GM12878 (cell line): ENCODE data around the gene TMEM138. TPM values are rescaled to one million over a fixed set of nuclear protein-coding genes. Genes with fewer than 3 reads are reported as not detected.

Experiments
- ATAC-seq: fragments of 200-7000 bp; cut with Tn5 transposase; 3 replicates; pipeline ENCODE4 v1.9.1; 2020; ENCODE audit warnings: mild to moderate bottlenecking, moderate library complexity
- BruUV-seq: library from RNA; stranded (reverse); fragments of 400-500 nt; replicated peaks from 2 replicates; lab custom pipeline; 2021; lab: Mats Ljungman, UMichigan
- CTCF ChIA-PET: fragments of 300-600 bp; sonication (Branson Sonifier 250); formaldehyde crosslinking; extraction: SDS; loops from one replicate; lab custom pipeline; 2021; ENCODE audit warnings: inconsistent platforms; lab: Yijun Ruan, JAX
- POLR2A ChIA-PET: fragments of 350-600 bp; formaldehyde crosslinking; extraction: SDS; loops from one replicate; lab custom pipeline; 2021; ENCODE audit warnings: inconsistent platforms; lab: Charles Lee
- RAD21 ChIA-PET: fragments of 300-600 bp; sonication (Branson Sonifier 250); formaldehyde crosslinking; loops from one replicate; lab custom pipeline; 2023; ENCODE audit warnings: antibody characterized with exemption; ENCODE audit not compliant: unreplicated experiment; lab: Charles Lee
- SMC1A ChIA-PET: fragments of 300-600 bp; sonication (Branson Sonifier 250); formaldehyde crosslinking; loops from one replicate; lab custom pipeline; 2023; ENCODE audit not compliant: unreplicated experiment, uncharacterized antibody; lab: Charles Lee
- DNase-seq: peaks from one replicate; pipeline ENCODE4 v3.0.0-alpha.2; 2011; ENCODE audit warnings: low read depth, low spot score
- FAIRE-seq: peaks from 3 replicates; lab custom pipeline; 2011; peaks lifted over from hg19 to GRCh38; lab: Jason Lieb, UNC
- H2AFZ ChIP-seq: 2 replicates; pipeline ENCODE4 v1.6.0; 2011; ENCODE audit warnings: low read depth, low read length, control low read depth; ENCODE audit not compliant: control insufficient read depth
- H3K27ac ChIP-seq: 2 replicates; pipeline ENCODE4 v1.5.1; 2011; ENCODE audit warnings: control low read depth; ENCODE audit not compliant: control insufficient read depth, insufficient read depth
- H3K27me3 ChIP-seq, 2 experiments: replicated peaks in 1 of 2; 2 replicates each; pipeline versions ENCODE4 v1.6.0 to v1.6.1; 2011; ENCODE audit warnings: low read length in 1 of 2; ENCODE audit not compliant: control insufficient read depth in 2 of 2, insufficient read depth in 2 of 2
- H3K36me3 ChIP-seq, 2 experiments: 2 replicates each; pipeline ENCODE4 v1.5.1; 2011; ENCODE audit warnings: low read length in 1 of 2; ENCODE audit not compliant: control insufficient read depth in 2 of 2, insufficient read depth in 2 of 2
- H3K4me1 ChIP-seq: 2 replicates; pipeline ENCODE4 v1.6.1; 2011; ENCODE audit warnings: mild to moderate bottlenecking, low read length, moderate library complexity, mixed read lengths; ENCODE audit not compliant: control insufficient read depth, insufficient read depth
- H3K4me2 ChIP-seq: 2 replicates; pipeline ENCODE4 v1.6.0; 2011; ENCODE audit warnings: control low read depth; ENCODE audit not compliant: control insufficient read depth, insufficient read depth
- H3K4me3 ChIP-seq: fragments of 200-600 bp; sonication (generic); 2 replicates; pipeline ENCODE4 v1.5.1; 2016
- H3K79me2 ChIP-seq: 2 replicates; pipeline ENCODE4 v1.6.0; 2011; ENCODE audit warnings: low read length; ENCODE audit not compliant: control insufficient read depth, insufficient read depth
- H3K9ac ChIP-seq: 2 replicates; pipeline ENCODE4 v1.8.0; 2011; ENCODE audit warnings: low read length, control low read depth, mixed read lengths; ENCODE audit not compliant: control insufficient read depth, insufficient read depth
- H3K9me3 ChIP-seq: replicated peaks from 3 replicates; pipeline ENCODE4 v1.5.1; 2011; ENCODE audit warnings: mild to moderate bottlenecking, low read length; ENCODE audit not compliant: control insufficient read depth, insufficient read depth
- H4K20me1 ChIP-seq: 2 replicates; pipeline ENCODE4 v1.6.0; 2011; ENCODE audit not compliant: control insufficient read depth, insufficient read depth
- CEBPB ChIP-seq, 2 experiments: fragments of 150-350 bp in 1 of 2; IDR thresholded peaks; 2 replicates each; pipeline ENCODE4 v1.6.1; 2012 to 2014; ENCODE audit warnings: low read depth in 2 of 2, low read length in 2 of 2, borderline replicate concordance in 1 of 2, inconsistent platforms in 1 of 2
- CREB1 ChIP-seq: IDR thresholded peaks from 2 replicates; pipeline ENCODE4 v1.6.1; 2012; ENCODE audit warnings: low read depth, mild to moderate bottlenecking, inconsistent platforms
- NFIC ChIP-seq: IDR thresholded peaks from 2 replicates; pipeline ENCODE4 v1.6.1; 2012; ENCODE audit warnings: low read depth, mild to moderate bottlenecking, inconsistent platforms, low read length, moderate library complexity
- NR2C2 ChIP-seq: IDR thresholded peaks from 2 replicates; pipeline ENCODE4 v1.6.1; 2011; ENCODE audit warnings: borderline replicate concordance, low read depth; ENCODE audit not compliant: control insufficient read depth, insufficient read length
- PAX8 ChIP-seq: fragments of 450-650 bp; IDR thresholded peaks from 2 replicates; pipeline ENCODE4 v1.6.1; 2017; ENCODE audit warnings: mild to moderate bottlenecking, moderate library complexity
- POLR2AphosphoS5 ChIP-seq: IDR thresholded peaks from 2 replicates; pipeline ENCODE4 v1.6.1; 2011; ENCODE audit warnings: mild to moderate bottlenecking, low read length, inconsistent platforms
- RAD21 ChIP-seq: IDR thresholded peaks from 2 replicates; pipeline ENCODE4 v1.6.1; 2011; ENCODE audit warnings: mild to moderate bottlenecking, low read depth, low read length, moderate library complexity; ENCODE audit not compliant: insufficient read depth
- RELA ChIP-seq: fragments of 450-650 bp; IDR thresholded peaks from 2 replicates; pipeline ENCODE4 v1.8.0; 2014; ENCODE audit warnings: borderline replicate concordance; ENCODE audit not compliant: partially characterized antibody
- SREBF1 ChIP-seq: IDR thresholded peaks from 2 replicates; pipeline ENCODE4 v1.6.1; 2012; ENCODE audit warnings: mild to moderate bottlenecking, low read length
- SUPT20H ChIP-seq: IDR thresholded peaks from 2 replicates; pipeline ENCODE4 v1.6.1; 2011; ENCODE audit warnings: low read depth, mild to moderate bottlenecking, low read length, moderate library complexity, borderline replicate concordance; ENCODE audit not compliant: control insufficient read depth
- ZNF217 ChIP-seq: fragments of 450-650 bp; IDR thresholded peaks from 2 replicates; pipeline ENCODE4 v1.6.1; 2017; ENCODE audit warnings: antibody characterized with exemption, mild to moderate bottlenecking
- WGBS: methylation state at CpG from one replicate; pipeline ENCODE4 v1.1.6; 2016; ENCODE audit warnings: low lambda C conversion rate; ENCODE audit not compliant: insufficient replicate concordance, insufficient coverage; ENCODE audit errors: missing lambda C conversion rate; 5-methylcytosine and 5-hydroxymethylcytosine counted together
- in situ Hi-C: fragments of 300-500 bp; cut with MboI; formaldehyde crosslinking; loops from 9 replicates; pipeline ENCODE4 v1.14.3; 2018; ENCODE audit warnings: mixed read lengths
- intact Hi-C: fragments of 100-400 bp; cut with micrococcal nuclease; formaldehyde crosslinking; loops from one replicate; pipeline ENCODE4 v1.14.2; 2022; ENCODE audit not compliant: unreplicated experiment
- polyA plus RNA-seq, 11 experiments: library from polyadenylated mRNA; depleted of rRNA in 4 of 11; unstranded in 6 of 11; stranded (reverse) in 5 of 11; fragments of >200 nt; fragmentation: Nextera tagmentation in 4 of 11; fragmentation: Illumina TruSeq in 1 of 11; extraction: Ambion mirVana in 4 of 11; extraction: Trizol in 1 of 11; gene quantifications; 1 replicate in 1 of 11; 2 replicates in 10 of 11; pipeline versions ENCODE4 v1.2.1 to v1.2.3, GENCODE V29; 2011 to 2016; ENCODE audit warnings: inconsistent platforms in 2 of 11, missing spikeins in 2 of 11, low read depth in 1 of 11
- total RNA-seq, 4 experiments: library from RNA; depleted of rRNA in 3 of 4; stranded (reverse); fragments of >200 nt in 3 of 4; fragmentation: Illumina TruSeq in 1 of 4; extraction: Trizol in 1 of 4; gene quantifications; 2 replicates each; pipeline versions ENCODE4 v1.2.1 to v1.2.3, GENCODE V29; 2013 to 2021
- TF ChIP-seq, protein P1 (sequence below): fragments of 450-650 bp; IDR thresholded peaks from 2 replicates; pipeline ENCODE4 v1.6.1; 2017; ENCODE audit warnings: mild to moderate bottlenecking, moderate library complexity
- TF ChIP-seq, protein P2 (sequence below): IDR thresholded peaks from 2 replicates; pipeline ENCODE4 v1.6.1; 2012; ENCODE audit warnings: low read depth, low read length, improper control_type of control experiment
- TF ChIP-seq, protein P3 (sequence below): fragments of 450-650 bp; IDR thresholded peaks from 2 replicates; pipeline ENCODE4 v1.6.1; 2017; ENCODE audit warnings: mild to moderate bottlenecking, moderate library complexity

Gene TMEM138
- total and polyA plus RNA-seq, 10 of the 15 experiments (the other 5 are each of a cell fraction or from before 2014, with no cell fraction given), result 28.5 to 116 (median 73.4) TPM

DNA sequence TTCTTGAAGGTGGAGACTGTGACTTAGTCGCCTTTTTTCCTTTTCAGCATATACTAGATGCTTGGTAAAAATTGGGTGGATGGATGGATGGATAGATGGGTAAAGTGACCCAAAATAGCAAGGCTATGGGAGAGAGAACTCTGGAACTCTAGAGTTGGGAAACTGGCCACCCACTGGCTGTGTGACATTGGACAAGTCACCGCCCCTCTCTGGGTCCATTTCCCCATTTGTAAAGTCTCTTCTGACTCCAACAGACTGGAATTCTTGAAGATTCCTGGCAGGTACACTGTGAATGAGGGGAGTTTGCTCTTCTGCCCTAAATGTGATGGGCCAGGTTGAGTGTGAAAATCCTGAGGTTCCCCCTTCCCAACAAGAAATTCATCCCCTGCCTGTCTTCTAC, 21.2 kb upstream of the TMEM138 start:
- BruUV-seq, result no TSS peak
- FAIRE-seq (no peak), DNase-seq (no peak), ATAC-seq (no peak)
- no peak overlapping the region for H3K4me3 ChIP-seq
- ChIA-PET SMC1A (interaction anchor here (1.4 to 1.7 kb wide), 2 partner anchors 15 to 45 kb away, joined by 6 to 9 read pairs; no protein-coding TSS in a partner anchor), POLR2A (interaction anchor here (1.3 kb wide), 1 partner anchor 22 kb away, joined by 3 read pairs; no protein-coding TSS in a partner anchor), RAD21 (interaction anchor here (1.8 kb wide), 1 partner anchor 14 kb away, joined by 4 read pairs; no protein-coding TSS in a partner anchor), CTCF (interaction anchor here (9.8 to 10.2 kb wide), 2 partner anchors 20 to 44 kb away, joined by 387 to 729 read pairs; partner anchors contain the start of genes CYB561A3 and TMEM138)
- in situ Hi-C loops, result no loop called here
- H3K4me2 ChIP-seq, result no peak overlapping the region
- no peak overlapping the region for H3K27ac ChIP-seq
- H2AFZ ChIP-seq, result no peak overlapping the region
- intact Hi-C loops, result no loop called here
- no peaks in the 10 kb centered on the region for H3K9me3 ChIP-seq
- H4K20me1 ChIP-seq, result no peaks in the 10 kb centered on the region
- no peaks in the 10 kb centered on the region for H3K27me3 ChIP-seq
- peaks cover 0 to 4% of the 10 kb centered on the region in 2 experiments; a peak in 2 of 4 replicates for H3K36me3 ChIP-seq
- WGBS, result 98% methylated on average over 2 of the region's 2 CpGs
- H3K79me2 ChIP-seq, result no peaks in the 10 kb centered on the region
- no peak overlapping the region for H3K9ac ChIP-seq
- H3K4me1 ChIP-seq, result peaks cover 2% of the 10 kb centered on the region; the same call in 1 of the 2 replicates
- TF ChIP-seq CREB1 (no peak), PAX8 (no peak), NR2C2 (no peak), RELA (no peak), SREBF1 (no peak), RAD21 (no peak), CEBPB (IDR thresholded peaks at IDR 0.05; ENCODE audit: borderline replicate concordance in 1 of 2, low read depth in 2 of 2, low read length in 2 of 2) (no peak), NFIC (no peak), ZNF217 (no peak), SUPT20H (no peak), POLR2AphosphoS5 (no peak)
- TF ChIP-seq, protein P1, sequence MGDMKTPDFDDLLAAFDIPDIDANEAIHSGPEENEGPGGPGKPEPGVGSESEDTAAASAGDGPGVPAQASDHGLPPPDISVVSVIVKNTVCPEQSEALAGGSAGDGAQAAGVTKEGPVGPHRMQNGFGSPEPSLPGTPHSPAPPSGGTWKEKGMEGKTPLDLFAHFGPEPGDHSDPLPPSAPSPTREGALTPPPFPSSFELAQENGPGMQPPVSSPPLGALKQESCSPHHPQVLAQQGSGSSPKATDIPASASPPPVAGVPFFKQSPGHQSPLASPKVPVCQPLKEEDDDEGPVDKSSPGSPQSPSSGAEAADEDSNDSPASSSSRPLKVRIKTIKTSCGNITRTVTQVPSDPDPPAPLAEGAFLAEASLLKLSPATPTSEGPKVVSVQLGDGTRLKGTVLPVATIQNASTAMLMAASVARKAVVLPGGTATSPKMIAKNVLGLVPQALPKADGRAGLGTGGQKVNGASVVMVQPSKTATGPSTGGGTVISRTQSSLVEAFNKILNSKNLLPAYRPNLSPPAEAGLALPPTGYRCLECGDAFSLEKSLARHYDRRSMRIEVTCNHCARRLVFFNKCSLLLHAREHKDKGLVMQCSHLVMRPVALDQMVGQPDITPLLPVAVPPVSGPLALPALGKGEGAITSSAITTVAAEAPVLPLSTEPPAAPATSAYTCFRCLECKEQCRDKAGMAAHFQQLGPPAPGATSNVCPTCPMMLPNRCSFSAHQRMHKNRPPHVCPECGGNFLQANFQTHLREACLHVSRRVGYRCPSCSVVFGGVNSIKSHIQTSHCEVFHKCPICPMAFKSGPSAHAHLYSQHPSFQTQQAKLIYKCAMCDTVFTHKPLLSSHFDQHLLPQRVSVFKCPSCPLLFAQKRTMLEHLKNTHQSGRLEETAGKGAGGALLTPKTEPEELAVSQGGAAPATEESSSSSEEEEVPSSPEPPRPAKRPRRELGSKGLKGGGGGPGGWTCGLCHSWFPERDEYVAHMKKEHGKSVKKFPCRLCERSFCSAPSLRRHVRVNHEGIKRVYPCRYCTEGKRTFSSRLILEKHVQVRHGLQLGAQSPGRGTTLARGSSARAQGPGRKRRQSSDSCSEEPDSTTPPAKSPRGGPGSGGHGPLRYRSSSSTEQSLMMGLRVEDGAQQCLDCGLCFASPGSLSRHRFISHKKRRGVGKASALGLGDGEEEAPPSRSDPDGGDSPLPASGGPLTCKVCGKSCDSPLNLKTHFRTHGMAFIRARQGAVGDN, result no peak
- TF ChIP-seq, protein P2, sequence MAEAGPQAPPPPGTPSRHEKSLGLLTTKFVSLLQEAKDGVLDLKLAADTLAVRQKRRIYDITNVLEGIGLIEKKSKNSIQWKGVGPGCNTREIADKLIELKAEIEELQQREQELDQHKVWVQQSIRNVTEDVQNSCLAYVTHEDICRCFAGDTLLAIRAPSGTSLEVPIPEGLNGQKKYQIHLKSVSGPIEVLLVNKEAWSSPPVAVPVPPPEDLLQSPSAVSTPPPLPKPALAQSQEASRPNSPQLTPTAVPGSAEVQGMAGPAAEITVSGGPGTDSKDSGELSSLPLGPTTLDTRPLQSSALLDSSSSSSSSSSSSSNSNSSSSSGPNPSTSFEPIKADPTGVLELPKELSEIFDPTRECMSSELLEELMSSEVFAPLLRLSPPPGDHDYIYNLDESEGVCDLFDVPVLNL, result no peak
- TF ChIP-seq, protein P3, sequence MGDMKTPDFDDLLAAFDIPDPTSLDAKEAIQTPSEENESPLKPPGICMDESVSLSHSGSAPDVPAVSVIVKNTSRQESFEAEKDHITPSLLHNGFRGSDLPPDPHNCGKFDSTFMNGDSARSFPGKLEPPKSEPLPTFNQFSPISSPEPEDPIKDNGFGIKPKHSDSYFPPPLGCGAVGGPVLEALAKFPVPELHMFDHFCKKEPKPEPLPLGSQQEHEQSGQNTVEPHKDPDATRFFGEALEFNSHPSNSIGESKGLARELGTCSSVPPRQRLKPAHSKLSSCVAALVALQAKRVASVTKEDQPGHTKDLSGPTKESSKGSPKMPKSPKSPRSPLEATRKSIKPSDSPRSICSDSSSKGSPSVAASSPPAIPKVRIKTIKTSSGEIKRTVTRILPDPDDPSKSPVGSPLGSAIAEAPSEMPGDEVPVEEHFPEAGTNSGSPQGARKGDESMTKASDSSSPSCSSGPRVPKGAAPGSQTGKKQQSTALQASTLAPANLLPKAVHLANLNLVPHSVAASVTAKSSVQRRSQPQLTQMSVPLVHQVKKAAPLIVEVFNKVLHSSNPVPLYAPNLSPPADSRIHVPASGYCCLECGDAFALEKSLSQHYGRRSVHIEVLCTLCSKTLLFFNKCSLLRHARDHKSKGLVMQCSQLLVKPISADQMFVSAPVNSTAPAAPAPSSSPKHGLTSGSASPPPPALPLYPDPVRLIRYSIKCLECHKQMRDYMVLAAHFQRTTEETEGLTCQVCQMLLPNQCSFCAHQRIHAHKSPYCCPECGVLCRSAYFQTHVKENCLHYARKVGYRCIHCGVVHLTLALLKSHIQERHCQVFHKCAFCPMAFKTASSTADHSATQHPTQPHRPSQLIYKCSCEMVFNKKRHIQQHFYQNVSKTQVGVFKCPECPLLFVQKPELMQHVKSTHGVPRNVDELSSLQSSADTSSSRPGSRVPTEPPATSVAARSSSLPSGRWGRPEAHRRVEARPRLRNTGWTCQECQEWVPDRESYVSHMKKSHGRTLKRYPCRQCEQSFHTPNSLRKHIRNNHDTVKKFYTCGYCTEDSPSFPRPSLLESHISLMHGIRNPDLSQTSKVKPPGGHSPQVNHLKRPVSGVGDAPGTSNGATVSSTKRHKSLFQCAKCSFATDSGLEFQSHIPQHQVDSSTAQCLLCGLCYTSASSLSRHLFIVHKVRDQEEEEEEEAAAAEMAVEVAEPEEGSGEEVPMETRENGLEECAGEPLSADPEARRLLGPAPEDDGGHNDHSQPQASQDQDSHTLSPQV, result no peak
